Fibroblast of lung (primary cell): ENCODE results near the gene ZNHIT1.

ENCODE experiments used
- CTCF ChIP-seq, 2 donors: IDR thresholded peaks in 1 of 2; conservative IDR thresholded peaks in 1 of 2; 1 replicate in 1 of 2; 2 replicates in 1 of 2; pipeline ENCODE4 v1.5.1; 2011 to 2012; ENCODE audit warnings: low read length in 2 of 2, control low read depth in 1 of 2, inconsistent platforms in 1 of 2, low read depth in 1 of 2, mild to moderate bottlenecking in 1 of 2
- EZH2 ChIP-seq: IDR thresholded peaks from 2 replicates; pipeline ENCODE4 v1.5.1; 2012; ENCODE audit warnings: low read length, control low read depth, mild to moderate bottlenecking; ENCODE audit errors: missing control alignments

- TF ChIP-seq CTCF (conservative IDR thresholded peaks at IDR 0.05 in 1 of 2, IDR thresholded peaks at IDR 0.05 in 1 of 2; ENCODE audit: low read depth in 1 of 2, low read length in 2 of 2) (no peak), EZH2 (no peak)
These were observed 28.9 kb upstream of the ZNHIT1 start for GRCh38 chr7:101189109-101189508.
